ENCODE data around the gene RSBN1L. TPM values are rescaled to one million over a fixed set of nuclear protein-coding genes. Genes with fewer than 3 reads are reported as not detected.
A peak's percentile ranks its signal among the peaks of the same experiment; 100 is the strongest.

The RSBN1L gene
- total and polyA plus RNA-seq, 2 of the 8 experiments (the other 6 are each of a cell fraction or from before 2014, with no cell fraction given) = 4.1 to 22.1 TPM

- TF ChIP-seq YY1 (IDR thresholded peaks at IDR 0.05; ENCODE audit: low read depth, low read length) = peak; percentile 96
- no peak for TF ChIP-seq CBX8 (IDR thresholded peaks at IDR 0.05; ENCODE audit: borderline replicate concordance, low read depth, low read length)
- no peak; a peak in 1 of 4 replicates for TF ChIP-seq RAD21 (IDR thresholded peaks at IDR 0.05 in 1 of 2, conservative IDR thresholded peaks at IDR 0.05 in 1 of 2; ENCODE audit: low read depth in 2 of 2, low read length in 2 of 2)
- no peak for TF ChIP-seq TCF12 (IDR thresholded peaks at IDR 0.05; ENCODE audit: low read depth, low read length)
- TF ChIP-seq HDAC2 (IDR thresholded peaks at IDR 0.05; ENCODE audit: borderline replicate concordance in 1 of 2, low read depth in 2 of 2, low read length in 2 of 2) = peak in 1 of 2 experiments; percentile 26; a peak in 1 of 4 replicates
- peak in 2 of 3 experiments; percentile 7 to 19; a peak in 3 of 4 replicates for TF ChIP-seq CTCF (IDR thresholded peaks at IDR 0.05; ENCODE audit: control extremely low read depth in 1 of 3, insufficient read depth in 1 of 3, low read depth in 1 of 3, low read length in 3 of 3)
- TF ChIP-seq POLR2A (IDR thresholded peaks at IDR 0.05; ENCODE audit: control extremely low read depth in 1 of 2, low read depth in 2 of 2, low read length in 2 of 2) = peak; percentile 82 to 93
- peak; percentile 74 for TF ChIP-seq TBP (IDR thresholded peaks at IDR 0.05; ENCODE audit: low read depth, low read length)
Measured at GRCh38 chr7:77696057-77696642, at the start of gene RSBN1L (continued).

Data from H1 (cell line).